GM23248 (cell line): Measurements from ENCODE around the gene MEIS2.

Experiments used
- EZH2 ChIP-seq: fragments of 200-600 bp; sonication (generic); IDR thresholded peaks from 2 replicates; pipeline ENCODE4 v1.6.1; 2018; ENCODE audit warnings: antibody characterized with exemption, mild to moderate bottlenecking; ENCODE audit not compliant: insufficient read depth, poor library complexity, severe bottlenecking
- EZH2phosphoT487 ChIP-seq: fragments of 200-600 bp; sonication (generic); IDR thresholded peaks from 2 replicates; pipeline ENCODE4 v1.6.1; 2018; ENCODE audit warnings: antibody characterized with exemption, moderate library complexity, mild to moderate bottlenecking, low read depth; ENCODE audit not compliant: insufficient read depth

GRCh38 chr15:37134244-37134643 lies 33.9 kb upstream of the MEIS2 start:
- TF ChIP-seq EZH2phosphoT487 (no peak), EZH2 (no peak)
